Epithelial cell of proximal tubule (primary cell): ENCODE results near the gene XAB2. TPM values are rescaled to one million over a fixed set of nuclear protein-coding genes. Genes with fewer than 3 reads are reported as not detected.
A peak's percentile ranks its signal among the peaks of the same experiment; 100 is the strongest.

Source experiments
- DNase-seq: peaks from one replicate; pipeline ENCODE4 v3.0.0-alpha.2; 2011; ENCODE audit warnings: low read depth
- H3K4me3 ChIP-seq: 2 replicates; pipeline ENCODE4 v1.5.1; 2011; ENCODE audit warnings: low read depth, mild to moderate bottlenecking, low read length
- total RNA-seq: library from RNA; depleted of rRNA; stranded (reverse); fragments of >200 nt; gene quantifications from 2 replicates; pipeline ENCODE4 v1.2.3, GENCODE V29; 2015
- TF ChIP-seq, protein P1 (sequence below): conservative IDR thresholded peaks from 2 replicates; pipeline ENCODE4 v1.5.1; 2012; ENCODE audit warnings: low read depth, mild to moderate bottlenecking, low read length

The XAB2 gene
- total RNA-seq, 1 donor from 2014 or later: 44.1 TPM

DNA sequence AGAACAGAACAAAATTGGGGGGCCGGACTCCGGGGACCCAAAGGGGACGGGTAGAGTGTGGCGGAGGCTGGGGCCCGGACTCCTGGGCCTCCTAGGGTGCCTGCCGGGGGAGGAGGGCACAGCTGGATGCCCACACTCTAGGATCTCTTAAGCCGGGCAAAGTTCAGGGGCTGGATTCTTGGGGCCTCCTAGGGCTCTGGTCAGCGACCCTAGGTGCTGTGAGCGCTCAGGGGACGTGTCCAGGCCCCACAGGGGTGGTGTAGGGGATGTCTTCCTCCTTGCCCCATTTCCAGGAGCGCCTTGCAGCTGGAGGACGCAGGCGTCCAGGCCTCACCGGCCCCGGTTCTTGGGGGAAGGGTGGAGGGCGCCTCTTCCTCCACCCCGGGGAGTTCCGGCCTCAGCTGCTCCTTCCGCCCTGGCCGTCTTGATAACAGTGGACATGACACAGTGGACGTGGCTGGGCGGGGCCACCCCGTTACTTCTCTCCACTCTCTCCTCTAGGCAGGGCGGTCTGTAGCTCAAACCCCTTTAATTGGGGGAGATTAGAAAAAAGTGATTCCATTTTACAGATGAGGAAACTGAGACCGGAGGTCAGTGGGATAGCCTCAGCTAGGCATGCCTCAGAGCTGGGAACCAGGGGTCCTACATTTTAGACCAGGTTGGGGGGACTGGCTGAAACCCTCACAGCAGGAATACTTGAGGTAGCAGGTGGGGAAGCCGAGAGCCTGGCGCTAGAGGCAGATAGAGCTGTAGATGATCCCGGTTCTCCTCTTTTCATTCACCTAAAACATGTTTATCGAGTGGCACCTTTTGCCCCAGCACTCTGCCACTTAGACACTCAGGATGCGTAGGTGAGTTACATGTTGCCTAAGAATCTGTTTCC lies 8.3 kb upstream of the XAB2 start:
- H3K4me3 ChIP-seq: peak overlapping the region; percentile 96
- TF ChIP-seq, protein P1, sequence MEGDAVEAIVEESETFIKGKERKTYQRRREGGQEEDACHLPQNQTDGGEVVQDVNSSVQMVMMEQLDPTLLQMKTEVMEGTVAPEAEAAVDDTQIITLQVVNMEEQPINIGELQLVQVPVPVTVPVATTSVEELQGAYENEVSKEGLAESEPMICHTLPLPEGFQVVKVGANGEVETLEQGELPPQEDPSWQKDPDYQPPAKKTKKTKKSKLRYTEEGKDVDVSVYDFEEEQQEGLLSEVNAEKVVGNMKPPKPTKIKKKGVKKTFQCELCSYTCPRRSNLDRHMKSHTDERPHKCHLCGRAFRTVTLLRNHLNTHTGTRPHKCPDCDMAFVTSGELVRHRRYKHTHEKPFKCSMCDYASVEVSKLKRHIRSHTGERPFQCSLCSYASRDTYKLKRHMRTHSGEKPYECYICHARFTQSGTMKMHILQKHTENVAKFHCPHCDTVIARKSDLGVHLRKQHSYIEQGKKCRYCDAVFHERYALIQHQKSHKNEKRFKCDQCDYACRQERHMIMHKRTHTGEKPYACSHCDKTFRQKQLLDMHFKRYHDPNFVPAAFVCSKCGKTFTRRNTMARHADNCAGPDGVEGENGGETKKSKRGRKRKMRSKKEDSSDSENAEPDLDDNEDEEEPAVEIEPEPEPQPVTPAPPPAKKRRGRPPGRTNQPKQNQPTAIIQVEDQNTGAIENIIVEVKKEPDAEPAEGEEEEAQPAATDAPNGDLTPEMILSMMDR: no peak
- DNase-seq: no peak

- peak within 1 kb of the TSS; percentile 96 for H3K4me3 ChIP-seq
- TF ChIP-seq, protein P1: no peak
- no peak for DNase-seq
These were observed 7.5 kb upstream of the XAB2 start, which contains the start of gene STXBP2 for GRCh38 chr19:7636691-7637373. Gene STXBP2, plus strand, starts transcription at chr19:7637110. Its CDS starts 40 bp downstream, at chr19:7637150.

- H3K4me3 ChIP-seq: peak overlapping the region; percentile 96
- no peak for DNase-seq
- TF ChIP-seq, protein P1: no peak
These were observed 7.0 kb upstream of the XAB2 start for GRCh38 chr19:7636317-7636690.

- TF ChIP-seq, protein P1: no peak
- DNase-seq: no peak
- no peak overlapping the region for H3K4me3 ChIP-seq
These were observed 6.3 kb upstream of the XAB2 start for GRCh38 chr19:7635670-7636069.

- no peak within 1 kb of the TSS for H3K4me3 ChIP-seq
- DNase-seq: no peak
- TF ChIP-seq, protein P1: no peak
These were observed 4.4 kb upstream of the XAB2 start, which contains the start of gene PCP2 for GRCh38 chr19:7633698-7634097. Gene PCP2, minus strand, starts transcription at chr19:7633719. Its CDS starts 262 bp downstream, at chr19:7633457.

- no peak for DNase-seq
- TF ChIP-seq, protein P1: no peak
- no peak overlapping the region for H3K4me3 ChIP-seq
These were observed 3.2 kb upstream of the XAB2 start for GRCh38 chr19:7632340-7633203.
